Endothelial cell (in vitro differentiated cells): ENCODE measurements around the gene ID1. TPM values are rescaled to one million over a fixed set of nuclear protein-coding genes. Genes with fewer than 3 reads are reported as not detected.
"Not testable (repeated sequence)": the region's sequence is repeated elsewhere in the genome, so short reads cannot be mapped to it uniquely, and the experiment has no call there.

Experiments
- DNase-seq: peaks from one replicate; pipeline ENCODE4 v3.0.0; 2021; ENCODE audit warnings: low spot score
- H3K27ac Mint-ChIP-seq: one replicate; pipeline ENCODE4 v1.8.0; 2021; ENCODE audit warnings: mixed read lengths, inconsistent platforms; ENCODE audit not compliant: unreplicated experiment
- H3K27me3 Mint-ChIP-seq: one replicate; pipeline ENCODE4 v1.8.0; 2021; ENCODE audit warnings: mild to moderate bottlenecking, moderate library complexity, mixed read lengths, inconsistent platforms; ENCODE audit not compliant: unreplicated experiment
- H3K36me3 Mint-ChIP-seq: one replicate; pipeline ENCODE4 v1.8.0; 2021; ENCODE audit warnings: mild to moderate bottlenecking, low read depth, mixed read lengths, inconsistent platforms; ENCODE audit not compliant: unreplicated experiment
- H3K4me1 Mint-ChIP-seq: one replicate; pipeline ENCODE4 v1.8.0; 2021; ENCODE audit warnings: mild to moderate bottlenecking, mixed read lengths, inconsistent platforms; ENCODE audit not compliant: unreplicated experiment
- H3K4me3 Mint-ChIP-seq: one replicate; pipeline ENCODE4 v1.8.0; 2021; ENCODE audit warnings: mild to moderate bottlenecking, mixed read lengths, inconsistent platforms; ENCODE audit not compliant: unreplicated experiment
- H3K9me3 Mint-ChIP-seq: one replicate; pipeline ENCODE4 v1.8.0; 2021; ENCODE audit warnings: mixed read lengths, inconsistent platforms; ENCODE audit not compliant: unreplicated experiment
- total RNA-seq: library from RNA; stranded (reverse); fragmentation: NEBNext Ultra II Directional; extraction: Animal tissue kit (Norgen Biotek cat#: 25700); gene quantifications from one replicate; pipeline ENCODE4 v1.2.1, GENCODE V29; 2021; ENCODE audit not compliant: unreplicated experiment
- TF ChIP-seq, protein P1 (sequence below): fragments of 200-600 bp; sonication (generic); IDR thresholded peaks from one replicate; pipeline ENCODE4 v1.5.0; 2021; ENCODE audit warnings: antibody characterized with exemption; ENCODE audit not compliant: unreplicated experiment

ID1 gene
- total RNA-seq, 1 donor from 2014 or later: 85.2 TPM

DNA sequence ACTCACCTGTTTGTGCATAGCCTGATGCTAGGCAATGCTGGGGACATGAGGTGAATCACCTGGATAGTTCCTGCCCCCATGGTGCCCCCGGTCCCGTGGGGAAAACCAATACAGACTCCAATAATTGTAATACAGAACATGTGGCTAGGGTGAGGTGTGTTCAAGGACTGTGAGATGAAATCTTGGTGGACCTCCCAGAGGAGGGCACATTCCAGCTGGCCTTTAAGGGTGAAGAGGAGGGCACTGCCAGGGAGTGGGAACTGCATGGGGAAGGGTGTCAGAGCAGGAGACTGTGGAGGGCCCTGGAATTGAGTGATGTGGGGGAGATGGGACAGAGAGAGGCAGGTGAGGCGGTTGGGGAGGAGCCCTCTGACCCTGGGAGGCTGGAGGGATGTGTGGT lies 35.2 kb downstream of the ID1 start:
- Mint-ChIP-seq H3K27ac (no peak overlapping the region), H3K4me3 (peak overlapping the region; percentile 19), H3K36me3 (no peaks in the 10 kb centered on the region), H3K4me1 (peaks cover 5% of the 10 kb centered on the region), H3K9me3 (peaks cover 4% of the 10 kb centered on the region), H3K27me3 (peaks cover 2% of the 10 kb centered on the region)
- no peak for DNase-seq
- TF ChIP-seq, protein P1, sequence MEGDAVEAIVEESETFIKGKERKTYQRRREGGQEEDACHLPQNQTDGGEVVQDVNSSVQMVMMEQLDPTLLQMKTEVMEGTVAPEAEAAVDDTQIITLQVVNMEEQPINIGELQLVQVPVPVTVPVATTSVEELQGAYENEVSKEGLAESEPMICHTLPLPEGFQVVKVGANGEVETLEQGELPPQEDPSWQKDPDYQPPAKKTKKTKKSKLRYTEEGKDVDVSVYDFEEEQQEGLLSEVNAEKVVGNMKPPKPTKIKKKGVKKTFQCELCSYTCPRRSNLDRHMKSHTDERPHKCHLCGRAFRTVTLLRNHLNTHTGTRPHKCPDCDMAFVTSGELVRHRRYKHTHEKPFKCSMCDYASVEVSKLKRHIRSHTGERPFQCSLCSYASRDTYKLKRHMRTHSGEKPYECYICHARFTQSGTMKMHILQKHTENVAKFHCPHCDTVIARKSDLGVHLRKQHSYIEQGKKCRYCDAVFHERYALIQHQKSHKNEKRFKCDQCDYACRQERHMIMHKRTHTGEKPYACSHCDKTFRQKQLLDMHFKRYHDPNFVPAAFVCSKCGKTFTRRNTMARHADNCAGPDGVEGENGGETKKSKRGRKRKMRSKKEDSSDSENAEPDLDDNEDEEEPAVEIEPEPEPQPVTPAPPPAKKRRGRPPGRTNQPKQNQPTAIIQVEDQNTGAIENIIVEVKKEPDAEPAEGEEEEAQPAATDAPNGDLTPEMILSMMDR: no peak

DNA sequence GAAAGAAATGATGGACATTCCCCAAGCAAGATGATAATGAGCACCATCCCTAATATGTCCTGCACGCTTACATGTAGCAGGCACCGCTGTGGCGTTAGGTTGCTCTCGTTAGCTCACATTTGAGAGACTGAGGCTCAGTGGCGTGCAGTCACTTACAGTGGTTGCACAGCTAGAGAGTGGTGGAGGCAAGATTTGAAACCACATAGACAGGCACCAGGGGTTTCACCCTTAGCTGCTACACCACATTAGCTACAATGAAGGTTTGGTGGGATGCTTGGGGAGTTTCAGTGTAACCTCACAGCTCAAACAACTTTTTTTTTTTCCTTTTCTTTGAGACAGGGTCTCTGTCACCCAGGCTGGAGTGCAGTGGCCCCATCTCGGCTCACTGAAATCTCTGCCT lies 36.3 kb downstream of the ID1 start:
- peaks cover 5% of the 10 kb centered on the region for H3K4me1 Mint-ChIP-seq
- no peak overlapping the region for H3K27ac Mint-ChIP-seq
- TF ChIP-seq, protein P1: no peak
- H3K27me3 Mint-ChIP-seq: peaks cover 2% of the 10 kb centered on the region
- peaks cover 4% of the 10 kb centered on the region for H3K9me3 Mint-ChIP-seq
- H3K36me3 Mint-ChIP-seq: no peaks in the 10 kb centered on the region
- no peak overlapping the region for H3K4me3 Mint-ChIP-seq
- no peak for DNase-seq

DNA sequence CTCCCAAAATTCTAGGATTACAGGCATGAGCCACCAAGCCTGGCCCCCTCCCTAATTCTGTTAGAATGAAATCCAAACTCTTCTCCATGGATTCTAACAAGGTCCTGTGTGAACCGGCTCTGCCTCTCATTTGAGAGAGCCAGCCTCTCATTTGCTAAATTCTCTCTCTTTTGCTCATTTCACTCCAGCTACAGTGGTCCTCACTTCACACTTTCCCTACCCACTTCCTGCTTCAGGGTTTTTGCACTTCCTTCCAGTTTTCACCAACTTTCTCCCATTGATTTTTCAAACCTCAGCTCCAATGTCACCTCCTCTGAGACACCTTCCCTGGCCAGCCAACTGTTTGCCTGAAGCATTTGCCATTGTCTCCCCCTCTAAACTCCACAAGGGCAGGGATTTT lies 37.7 kb downstream of the ID1 start:
- no peak overlapping the region for H3K27ac Mint-ChIP-seq
- H3K9me3 Mint-ChIP-seq: peaks cover 4% of the 10 kb centered on the region
- H3K36me3 Mint-ChIP-seq: no peaks in the 10 kb centered on the region
- H3K4me1 Mint-ChIP-seq: peaks cover 5% of the 10 kb centered on the region
- peaks cover 2% of the 10 kb centered on the region for H3K27me3 Mint-ChIP-seq
- DNase-seq: no peak
- TF ChIP-seq, protein P1: no peak
- H3K4me3 Mint-ChIP-seq: no peak overlapping the region

DNA sequence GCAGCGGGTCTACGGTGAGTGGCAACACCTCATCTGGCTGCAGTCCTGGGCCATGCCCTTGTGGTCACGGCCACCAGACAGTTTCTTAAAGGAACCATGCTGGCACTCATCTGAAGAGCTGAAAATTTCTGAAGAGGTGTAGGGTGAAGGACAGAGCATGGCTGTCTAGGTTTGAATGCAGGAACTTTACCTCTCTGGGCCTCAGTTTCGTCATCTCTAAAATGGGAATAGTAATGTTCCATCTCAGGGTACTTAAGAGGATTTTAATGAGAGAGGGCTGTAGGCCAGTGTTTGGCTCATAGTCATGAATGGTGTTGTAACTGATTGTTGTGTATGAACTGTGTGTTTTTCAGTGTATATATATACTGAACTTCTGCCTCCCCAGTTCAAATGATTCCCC lies 38.4 kb downstream of the ID1 start:
- Mint-ChIP-seq H3K9me3 (peaks cover 4% of the 10 kb centered on the region), H3K4me3 (no peak overlapping the region), H3K27me3 (peaks cover 3% of the 10 kb centered on the region), H3K27ac (no peak overlapping the region), H3K36me3 (no peaks in the 10 kb centered on the region), H3K4me1 (peaks cover 5% of the 10 kb centered on the region)
- TF ChIP-seq, protein P1: no peak
- DNase-seq: no peak

- no peaks in the 10 kb centered on the region for H3K36me3 Mint-ChIP-seq
- no peak overlapping the region for H3K27ac Mint-ChIP-seq
- H3K4me1 Mint-ChIP-seq: peaks cover 5% of the 10 kb centered on the region
- no peak overlapping the region for H3K4me3 Mint-ChIP-seq
- TF ChIP-seq, protein P1: no peak
- H3K9me3 Mint-ChIP-seq: peaks cover 4% of the 10 kb centered on the region
- no peak for DNase-seq
- H3K27me3 Mint-ChIP-seq: peaks cover 4% of the 10 kb centered on the region
These were observed 39.6 kb downstream of the ID1 start for GRCh38 chr20:31644701-31645100.

GRCh38 chr20:31648104-31648503 lies 43.0 kb downstream of the ID1 start:
- not testable (repeated sequence) for H3K36me3 Mint-ChIP-seq, H3K27ac Mint-ChIP-seq, H3K9me3 Mint-ChIP-seq, H3K27me3 Mint-ChIP-seq, H3K4me3 Mint-ChIP-seq, DNase-seq, H3K4me1 Mint-ChIP-seq
